ENCODE data around the gene HAUS2. TPM values are rescaled to one million over a fixed set of nuclear protein-coding genes. Genes with fewer than 3 reads are reported as not detected.
"Not testable (repeated sequence)": the region's sequence is repeated elsewhere in the genome, so short reads cannot be mapped to it uniquely, and the experiment has no call there.

The HAUS2 gene
- total and polyA plus RNA-seq, 8 donors = 5.4 to 9.0 (median 7.5) TPM

DNA sequence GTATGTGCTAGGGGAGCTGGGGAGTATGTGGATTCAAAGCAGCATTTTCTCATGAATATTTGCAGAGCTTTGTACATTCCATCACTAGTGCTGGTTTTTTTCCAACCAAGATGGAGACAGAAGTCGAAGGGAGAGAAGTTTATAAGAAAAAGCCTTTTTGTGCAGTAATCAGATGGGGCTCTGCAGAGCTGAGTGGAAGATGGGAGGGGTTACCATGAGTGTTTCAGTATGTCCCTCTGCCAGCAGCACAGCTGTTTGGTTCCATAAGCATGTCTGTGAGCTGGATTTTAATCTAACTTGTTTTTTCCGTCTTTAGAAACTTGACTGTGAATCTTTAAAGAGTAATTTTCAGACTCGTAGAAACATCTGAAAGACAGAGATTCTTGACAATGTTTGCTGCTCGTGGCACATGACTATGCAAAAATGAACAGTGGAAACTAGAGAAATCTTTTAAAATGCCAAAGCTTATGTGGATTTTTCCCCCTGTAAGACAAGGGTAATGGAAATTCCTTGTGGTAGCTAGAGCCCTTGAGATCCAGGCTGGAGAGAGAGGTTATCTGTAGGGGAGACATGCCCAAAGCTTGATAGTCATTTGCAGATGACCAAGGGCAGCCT, 47.1 kb downstream of the HAUS2 start:
- intact Hi-C loops (cut with DNase I) = no loop called here
- DNase-seq = no peak
- 42 to 56% methylated on average over 4 of the region's 4 CpGs for WGBS, 2 donors

GRCh38 chr15:42601316-42601715, 52.7 kb downstream of the HAUS2 start:
- H3K9me3 ChIP-seq; ATAC-seq; H3K4me1 ChIP-seq; intact Hi-C loops (cut with DNase I); FAIRE-seq; DNase-seq; H3K27ac ChIP-seq; H3K27me3 ChIP-seq; H3K36me3 ChIP-seq; H3K4me3 ChIP-seq: not testable (repeated sequence)
- 93 to 96% methylated on average over 29 to 30 of the region's 30 CpGs for WGBS, 2 donors

More for the DNA sequence above, 47.1 kb downstream of the HAUS2 start:
- H3K36me3 ChIP-seq = no peaks in the 10 kb centered on the region
- H3K27ac ChIP-seq = no peak overlapping the region
- no peaks in the 10 kb centered on the region for H3K9me3 ChIP-seq
- H3K4me3 ChIP-seq = no peak overlapping the region
- TF ChIP-seq, protein P1, sequence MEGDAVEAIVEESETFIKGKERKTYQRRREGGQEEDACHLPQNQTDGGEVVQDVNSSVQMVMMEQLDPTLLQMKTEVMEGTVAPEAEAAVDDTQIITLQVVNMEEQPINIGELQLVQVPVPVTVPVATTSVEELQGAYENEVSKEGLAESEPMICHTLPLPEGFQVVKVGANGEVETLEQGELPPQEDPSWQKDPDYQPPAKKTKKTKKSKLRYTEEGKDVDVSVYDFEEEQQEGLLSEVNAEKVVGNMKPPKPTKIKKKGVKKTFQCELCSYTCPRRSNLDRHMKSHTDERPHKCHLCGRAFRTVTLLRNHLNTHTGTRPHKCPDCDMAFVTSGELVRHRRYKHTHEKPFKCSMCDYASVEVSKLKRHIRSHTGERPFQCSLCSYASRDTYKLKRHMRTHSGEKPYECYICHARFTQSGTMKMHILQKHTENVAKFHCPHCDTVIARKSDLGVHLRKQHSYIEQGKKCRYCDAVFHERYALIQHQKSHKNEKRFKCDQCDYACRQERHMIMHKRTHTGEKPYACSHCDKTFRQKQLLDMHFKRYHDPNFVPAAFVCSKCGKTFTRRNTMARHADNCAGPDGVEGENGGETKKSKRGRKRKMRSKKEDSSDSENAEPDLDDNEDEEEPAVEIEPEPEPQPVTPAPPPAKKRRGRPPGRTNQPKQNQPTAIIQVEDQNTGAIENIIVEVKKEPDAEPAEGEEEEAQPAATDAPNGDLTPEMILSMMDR (IDR thresholded peaks at IDR 0.05) = no peak
- FAIRE-seq (no peak), ATAC-seq (peak in 1 of 4 donors; percentile 33)
- peaks cover 0 to 3% (median 0%) of the 10 kb centered on the region in 3 donors for H3K4me1 ChIP-seq
- no peaks in the 10 kb centered on the region for H3K27me3 ChIP-seq

DNA sequence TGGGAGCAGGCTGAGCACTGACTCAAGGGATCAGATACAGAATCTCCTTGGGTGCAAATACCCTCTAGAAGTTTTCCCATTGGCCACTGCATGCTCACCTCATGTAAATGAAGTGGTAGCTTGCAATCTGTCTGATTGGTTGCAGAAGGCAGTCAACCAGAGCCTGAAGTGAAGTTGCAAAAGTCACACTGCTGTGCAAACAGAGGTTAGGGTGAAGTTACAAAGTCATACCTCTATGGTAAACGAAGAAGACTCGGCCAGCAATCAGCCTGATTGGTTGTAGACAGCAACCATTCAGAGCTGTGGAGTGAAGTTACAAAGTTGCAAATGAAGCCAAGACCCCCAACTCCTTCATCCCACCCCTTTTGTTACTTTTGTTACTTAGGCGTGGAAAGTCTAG, 53.9 kb downstream of the HAUS2 start:
- 50 to 69% methylated on average over 3 of the region's 3 CpGs for WGBS, 2 donors
- FAIRE-seq = no peak

GRCh38 chr15:42603978-42604377, 55.3 kb downstream of the HAUS2 start:
- no peaks in the 10 kb centered on the region for H3K4me1 ChIP-seq
- DNase-seq (no peak), ATAC-seq (no peak), FAIRE-seq (no peak)
- no peaks in the 10 kb centered on the region for H3K36me3 ChIP-seq
- intact Hi-C loops (cut with DNase I) = no loop called here
- peaks cover 0 to 3% (median 0%) of the 10 kb centered on the region in 4 donors for H3K27me3 ChIP-seq
- TF ChIP-seq, protein P1 (IDR thresholded peaks at IDR 0.05) = no peak
- H3K27ac ChIP-seq = no peak overlapping the region
- no peaks in the 10 kb centered on the region for H3K9me3 ChIP-seq
- WGBS, 2 donors = 65 to 80% methylated on average over 2 of the region's 2 CpGs
- no peak overlapping the region for H3K4me3 ChIP-seq

More for the DNA sequence above, 53.9 kb downstream of the HAUS2 start:
- intact Hi-C loops (cut with DNase I) = no loop called here
- H3K27me3 ChIP-seq = peaks cover 0 to 3% (median 0%) of the 10 kb centered on the region in 4 donors
- no peak overlapping the region for H3K27ac ChIP-seq
- no peaks in the 10 kb centered on the region for H3K9me3 ChIP-seq
- H3K4me1 ChIP-seq = no peaks in the 10 kb centered on the region
- no peak for ATAC-seq
- no peak for DNase-seq
- H3K36me3 ChIP-seq = no peaks in the 10 kb centered on the region
- H3K4me3 ChIP-seq = no peak overlapping the region
- TF ChIP-seq, protein P1 (IDR thresholded peaks at IDR 0.05) = no peak

GRCh38 chr15:42604894-42605744, 56.5 kb downstream of the HAUS2 start:
- 74% methylated on average over 8 of the region's 8 CpGs for WGBS, 2 donors
- FAIRE-seq (no peak), DNase-seq (no peak), ATAC-seq (peak in 3 of 4 donors; percentile 44 to 71 (median 60))
- Histone ChIP-seq H3K27me3 (peaks cover 0 to 3% (median 0%) of the 10 kb centered on the region in 4 donors), H3K36me3 (no peaks in the 10 kb centered on the region), H3K27ac (peak overlapping the region in 1 of 4 donors; percentile 22), H3K9me3 (no peaks in the 10 kb centered on the region), H3K4me3 (no peak overlapping the region), H3K4me1 (no peaks in the 10 kb centered on the region)
- TF ChIP-seq, protein P1 (IDR thresholded peaks at IDR 0.05) = no peak
- intact Hi-C loops (cut with DNase I) = no loop called here

All from pancreas (tissue), 10 donors.